ENCODE data around the gene STIM1. TPM values are rescaled to one million over a fixed set of nuclear protein-coding genes. Genes with fewer than 3 reads are reported as not detected.

The STIM1 gene
- total RNA-seq, 1 donor from 2014 or later = 45.9 TPM

GRCh38 chr11:3907590-3907989 lies 52.1 kb downstream of the STIM1 start:
- DNase-seq (ENCODE audit: low spot score) (no peak), ATAC-seq (no peak)

GRCh38 chr11:3909901-3910300 lies 54.4 kb downstream of the STIM1 start:
- no peak for ATAC-seq
- no peak for DNase-seq (ENCODE audit: low spot score)

GRCh38 chr11:3911908-3912505 lies 56.5 kb downstream of the STIM1 start:
- DNase-seq (ENCODE audit: low spot score) (no peak), ATAC-seq (no peak)

- DNase-seq (ENCODE audit: low spot score) (no peak), ATAC-seq (peak; percentile 26)
Observed at GRCh38 chr11:3913921-3914320, 58.5 kb downstream of the STIM1 start.

GRCh38 chr11:3914805-3915204 lies 59.3 kb downstream of the STIM1 start:
- no peak for ATAC-seq

GRCh38 chr11:3916962-3917361 lies 61.5 kb downstream of the STIM1 start:
- ATAC-seq = peak; percentile 8
- no peak for DNase-seq (ENCODE audit: low spot score)

More at GRCh38 chr11:3914805-3915204, 59.3 kb downstream of the STIM1 start:
- DNase-seq (ENCODE audit: low spot score) = no peak

GRCh38 chr11:3920148-3920852 lies 64.8 kb downstream of the STIM1 start:
- no peak for DNase-seq (ENCODE audit: low spot score)
- no peak for ATAC-seq

- ATAC-seq = no peak
- DNase-seq (ENCODE audit: low spot score) = no peak
Observed at GRCh38 chr11:3922056-3922455, 66.6 kb downstream of the STIM1 start.

GRCh38 chr11:3925513-3925912 lies 70.0 kb downstream of the STIM1 start:
- DNase-seq (ENCODE audit: low spot score) (no peak), ATAC-seq (no peak)

- no peak for DNase-seq (ENCODE audit: low spot score)
- ATAC-seq = no peak
Observed at GRCh38 chr11:3926458-3927095, 71.1 kb downstream of the STIM1 start.

- DNase-seq (ENCODE audit: low spot score) (no peak), ATAC-seq (peak; percentile 59)
Observed at GRCh38 chr11:3927129-3927796, 71.8 kb downstream of the STIM1 start.

- ATAC-seq (peak; percentile 51), DNase-seq (ENCODE audit: low spot score) (no peak)
Observed at GRCh38 chr11:3929232-3929631, 73.8 kb downstream of the STIM1 start.

GRCh38 chr11:3929649-3930048 lies 74.2 kb downstream of the STIM1 start:
- peak; percentile 85 for ATAC-seq
- peak; percentile 61 for DNase-seq (ENCODE audit: low spot score)

- no peak for DNase-seq (ENCODE audit: low spot score)
- ATAC-seq = no peak
Observed at GRCh38 chr11:3932698-3933097, 77.2 kb downstream of the STIM1 start.

GRCh38 chr11:3933165-3933628 lies 77.7 kb downstream of the STIM1 start:
- DNase-seq (ENCODE audit: low spot score) (no peak), ATAC-seq (peak; percentile 41)

GRCh38 chr11:3934658-3935057 lies 79.2 kb downstream of the STIM1 start:
- ATAC-seq = no peak
- no peak for DNase-seq (ENCODE audit: low spot score)

GRCh38 chr11:3936517-3936916 lies 81.1 kb downstream of the STIM1 start:
- no peak for ATAC-seq

GRCh38 chr11:3939211-3939610 lies 83.7 kb downstream of the STIM1 start:
- DNase-seq (ENCODE audit: low spot score) (no peak), ATAC-seq (no peak)

More at GRCh38 chr11:3936517-3936916, 81.1 kb downstream of the STIM1 start:
- no peak for DNase-seq (ENCODE audit: low spot score)

GRCh38 chr11:3939651-3940190 lies 84.3 kb downstream of the STIM1 start:
- ATAC-seq (no peak), DNase-seq (ENCODE audit: low spot score) (no peak)

- DNase-seq (ENCODE audit: low spot score) = peak; percentile 55
- peak; percentile 91 for ATAC-seq
Observed at GRCh38 chr11:3942160-3942955, 86.9 kb downstream of the STIM1 start.

All from left lobe of liver (tissue), 2 donors.